H1 (cell line): ENCODE measurements around the gene CACNB4. TPM values are rescaled to one million over a fixed set of nuclear protein-coding genes. Genes with fewer than 3 reads are reported as not detected.

Experiments
- CREB1 ChIP-seq: IDR thresholded peaks from 2 replicates; pipeline ENCODE4 v1.6.1; 2012; ENCODE audit warnings: inconsistent platforms
- E2F6 ChIP-seq: IDR thresholded peaks from 2 replicates; pipeline ENCODE4 v1.6.1; 2012; ENCODE audit warnings: inconsistent platforms
- RBBP5 ChIP-seq: IDR thresholded peaks from 2 replicates; pipeline ENCODE4 v1.7.1; 2012; ENCODE audit warnings: low read depth, mild to moderate bottlenecking, inconsistent platforms, low read length, moderate library complexity, borderline replicate concordance
- TAF7 ChIP-seq: optimal IDR thresholded peaks from 2 replicates; pipeline ENCODE3; 2011; ENCODE audit warnings: low read depth, mild to moderate bottlenecking, inconsistent platforms, low read length, moderate library complexity, borderline replicate concordance
- polyA plus RNA-seq, 7 experiments: library from polyadenylated mRNA; depleted of rRNA in 3 of 7; stranded (reverse) in 5 of 7; unstranded in 2 of 7; fragments of >200 nt in 5 of 7; fragments of 200-250 nt in 2 of 7; gene quantifications; 1 replicate in 5 of 7; 2 replicates in 1 of 7; 4 replicates in 1 of 7; pipeline versions ENCODE4 v1.2.1 to v1.2.3, GENCODE V29; 2011 to 2013; ENCODE audit warnings: missing spikeins in 2 of 7, mixed read lengths in 2 of 7
- total RNA-seq: library from RNA; stranded (reverse); fragmentation: NEBNext Ultra II Directional; extraction: Animal tissue kit (Norgen Biotek cat#: 25700); gene quantifications from 2 replicates; pipeline ENCODE4 v1.2.1, GENCODE V29; 2021

The CACNB4 gene
- total and polyA plus RNA-seq, 2 of the 8 experiments (the other 6 are each of a cell fraction or from before 2014, with no cell fraction given) = 2.0 to 4.0 TPM

- TF ChIP-seq CREB1 (no peak), RBBP5 (no peak), E2F6 (no peak), TAF7 (no peak)
Measured at GRCh38 chr2:151904807-151905206, 194.0 kb downstream of the CACNB4 start (continued).
